ENCODE measurements around the gene UBE2N. TPM values are rescaled to one million over a fixed set of nuclear protein-coding genes. Genes with fewer than 3 reads are reported as not detected.

UBE2N gene
- total RNA-seq, 1 donor from 2014 or later = 59.6 TPM

DNA sequence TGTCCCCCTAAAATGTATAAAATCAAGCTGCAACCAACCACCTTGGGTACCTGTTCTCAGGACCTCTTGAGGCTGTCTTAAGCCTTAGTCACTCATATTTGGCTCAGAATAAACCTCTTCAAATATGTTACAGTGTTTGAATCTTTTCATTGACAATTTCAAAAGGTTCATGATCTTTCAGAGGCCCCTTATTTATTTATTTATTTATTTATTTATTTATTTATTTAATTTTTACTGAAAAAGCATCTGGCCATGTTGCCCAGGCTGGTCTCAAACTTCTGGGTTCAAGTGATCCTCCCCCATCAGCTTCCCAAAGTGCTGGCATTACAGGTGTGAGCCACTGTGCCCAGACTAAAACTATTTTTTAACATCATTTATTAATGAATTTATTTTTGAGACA, 72.2 kb downstream of the UBE2N start:
- Histone ChIP-seq H3K4me3 (ENCODE audit: low read depth, low read length) (no peak overlapping the region), H3K36me3 (ENCODE audit: control insufficient read depth, insufficient read depth, low read length) (no peaks in the 10 kb centered on the region), H3K27me3 (ENCODE audit: control insufficient read depth, insufficient read depth, low read length) (no peaks in the 10 kb centered on the region)
- TF ChIP-seq, protein P1, sequence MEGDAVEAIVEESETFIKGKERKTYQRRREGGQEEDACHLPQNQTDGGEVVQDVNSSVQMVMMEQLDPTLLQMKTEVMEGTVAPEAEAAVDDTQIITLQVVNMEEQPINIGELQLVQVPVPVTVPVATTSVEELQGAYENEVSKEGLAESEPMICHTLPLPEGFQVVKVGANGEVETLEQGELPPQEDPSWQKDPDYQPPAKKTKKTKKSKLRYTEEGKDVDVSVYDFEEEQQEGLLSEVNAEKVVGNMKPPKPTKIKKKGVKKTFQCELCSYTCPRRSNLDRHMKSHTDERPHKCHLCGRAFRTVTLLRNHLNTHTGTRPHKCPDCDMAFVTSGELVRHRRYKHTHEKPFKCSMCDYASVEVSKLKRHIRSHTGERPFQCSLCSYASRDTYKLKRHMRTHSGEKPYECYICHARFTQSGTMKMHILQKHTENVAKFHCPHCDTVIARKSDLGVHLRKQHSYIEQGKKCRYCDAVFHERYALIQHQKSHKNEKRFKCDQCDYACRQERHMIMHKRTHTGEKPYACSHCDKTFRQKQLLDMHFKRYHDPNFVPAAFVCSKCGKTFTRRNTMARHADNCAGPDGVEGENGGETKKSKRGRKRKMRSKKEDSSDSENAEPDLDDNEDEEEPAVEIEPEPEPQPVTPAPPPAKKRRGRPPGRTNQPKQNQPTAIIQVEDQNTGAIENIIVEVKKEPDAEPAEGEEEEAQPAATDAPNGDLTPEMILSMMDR (IDR thresholded peaks at IDR 0.05; ENCODE audit: insufficient read depth, low read length, poor library complexity, severe bottlenecking) = no peak
- DNase-seq (ENCODE audit: low read depth) = no peak

DNA sequence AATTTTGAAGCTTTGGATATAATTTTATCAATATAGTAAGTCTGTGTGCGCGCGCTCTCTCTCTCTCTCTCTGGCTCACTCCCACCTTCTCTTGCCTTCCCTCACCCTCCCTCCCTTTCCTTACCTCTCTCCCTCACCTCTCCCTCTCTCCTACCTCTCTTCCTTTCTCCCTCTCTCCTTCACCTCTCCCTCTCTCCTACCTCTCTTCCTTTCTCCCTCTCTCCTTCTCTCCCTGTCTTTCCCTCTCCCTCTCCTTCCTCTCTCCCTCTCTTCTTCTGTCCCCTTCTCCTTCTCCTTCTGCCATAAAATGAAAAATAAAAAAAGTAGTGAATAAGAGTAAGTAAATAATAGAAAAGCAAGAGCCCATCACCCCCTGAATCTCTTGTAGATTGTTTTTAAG, 73.0 kb downstream of the UBE2N start:
- Histone ChIP-seq H3K36me3 (ENCODE audit: control insufficient read depth, insufficient read depth, low read length) (no peaks in the 10 kb centered on the region), H3K27me3 (ENCODE audit: control insufficient read depth, insufficient read depth, low read length) (no peaks in the 10 kb centered on the region), H3K4me3 (ENCODE audit: low read depth, low read length) (no peak overlapping the region)
- DNase-seq (ENCODE audit: low read depth) = no peak
- TF ChIP-seq, protein P1 (IDR thresholded peaks at IDR 0.05; ENCODE audit: insufficient read depth, low read length, poor library complexity, severe bottlenecking) = no peak

DNA sequence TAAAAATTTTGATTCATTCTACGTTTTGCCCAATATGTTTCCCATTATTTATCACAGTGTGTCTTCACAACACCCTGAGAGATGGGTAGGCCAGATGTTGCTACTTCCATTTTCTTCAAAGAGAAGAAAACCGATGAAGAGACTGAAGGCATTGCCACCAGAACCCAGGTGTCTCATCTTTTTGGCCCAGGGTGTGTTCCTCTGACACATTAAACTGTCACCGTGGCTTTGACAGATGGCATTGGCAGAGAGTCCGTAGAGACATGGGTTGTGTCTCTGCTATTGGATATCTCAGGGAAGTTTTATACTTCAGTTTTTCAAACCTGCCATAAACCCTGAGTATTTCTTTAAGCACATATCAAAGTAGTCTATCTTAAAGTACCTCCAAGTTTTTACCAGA, 75.3 kb downstream of the UBE2N start:
- Histone ChIP-seq H3K27me3 (ENCODE audit: control insufficient read depth, insufficient read depth, low read length) (no peaks in the 10 kb centered on the region), H3K4me3 (ENCODE audit: low read depth, low read length) (no peak overlapping the region), H3K36me3 (ENCODE audit: control insufficient read depth, insufficient read depth, low read length) (no peaks in the 10 kb centered on the region)
- TF ChIP-seq, protein P1 (IDR thresholded peaks at IDR 0.05; ENCODE audit: insufficient read depth, low read length, poor library complexity, severe bottlenecking) = no peak
- DNase-seq (ENCODE audit: low read depth) = no peak

DNA sequence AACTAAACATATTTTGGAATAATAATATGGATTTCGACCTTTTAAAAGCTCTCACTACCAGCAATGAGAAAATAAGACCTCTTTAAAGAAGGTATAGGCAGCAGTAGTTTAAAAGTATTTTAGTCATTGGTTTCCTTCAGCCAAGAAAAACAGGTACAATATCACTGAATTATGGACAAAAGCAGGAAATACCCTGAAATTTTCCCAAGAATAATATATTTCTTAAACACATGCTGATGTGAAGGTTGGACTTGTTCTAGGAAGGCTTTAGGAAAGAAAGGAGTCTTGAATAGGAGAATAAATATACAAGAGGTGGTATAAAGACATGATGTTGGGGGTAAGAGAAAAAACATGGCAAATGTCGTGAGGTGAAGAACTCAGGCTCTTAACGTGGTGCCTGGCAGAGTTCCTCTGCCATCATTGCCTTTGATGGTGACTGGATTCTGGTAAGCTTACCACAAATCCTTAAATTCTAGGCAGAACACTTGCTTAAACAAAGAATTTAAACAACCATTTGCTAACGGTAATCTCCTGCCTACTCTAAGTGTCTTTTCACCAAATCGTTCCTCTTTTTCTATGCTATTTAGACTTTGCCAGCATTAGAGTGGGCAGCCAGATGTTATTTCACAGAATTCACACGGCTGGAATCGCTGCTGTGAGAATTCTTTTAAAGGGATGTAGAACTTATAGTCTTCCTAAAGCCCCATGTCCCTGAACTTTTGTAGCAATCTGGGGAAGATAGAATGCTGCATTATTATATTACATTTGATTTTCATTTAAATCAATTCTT, 75.9 kb downstream of the UBE2N start:
- TF ChIP-seq, protein P1 (IDR thresholded peaks at IDR 0.05; ENCODE audit: insufficient read depth, low read length, poor library complexity, severe bottlenecking) = no peak
- H3K36me3 ChIP-seq (ENCODE audit: control insufficient read depth, insufficient read depth, low read length) = no peaks in the 10 kb centered on the region
- no peak for DNase-seq (ENCODE audit: low read depth)
- no peaks in the 10 kb centered on the region for H3K27me3 ChIP-seq (ENCODE audit: control insufficient read depth, insufficient read depth, low read length)
- H3K4me3 ChIP-seq (ENCODE audit: low read depth, low read length) = no peak overlapping the region

DNA sequence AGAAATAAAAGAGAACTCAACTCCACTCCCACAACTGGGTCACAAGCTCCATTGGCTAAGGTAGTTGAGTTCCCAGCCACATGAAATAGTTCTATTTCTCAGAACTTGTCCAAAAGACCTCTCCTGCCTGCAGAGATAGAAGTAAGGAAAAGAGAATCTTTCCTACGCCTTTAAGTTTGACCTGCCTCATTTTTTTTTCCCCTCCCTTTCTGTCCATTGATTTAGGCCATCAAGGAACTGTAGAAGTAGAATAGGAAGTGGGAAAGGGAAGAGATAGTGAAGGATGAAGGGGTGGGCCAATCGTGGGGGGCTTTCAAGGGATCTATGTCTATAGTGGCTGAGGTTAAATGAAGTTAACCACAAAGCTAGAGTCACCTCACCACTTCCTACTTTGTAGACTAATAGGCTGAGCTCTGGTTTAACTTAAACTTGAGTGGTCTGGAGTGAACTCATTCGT, 77.9 kb downstream of the UBE2N start:
- H3K27me3 ChIP-seq (ENCODE audit: control insufficient read depth, insufficient read depth, low read length) = no peaks in the 10 kb centered on the region
- no peak for DNase-seq (ENCODE audit: low read depth)
- TF ChIP-seq, protein P1 (IDR thresholded peaks at IDR 0.05; ENCODE audit: insufficient read depth, low read length, poor library complexity, severe bottlenecking) = no peak
- H3K4me3 ChIP-seq (ENCODE audit: low read depth, low read length) = no peak overlapping the region
- H3K36me3 ChIP-seq (ENCODE audit: control insufficient read depth, insufficient read depth, low read length) = no peaks in the 10 kb centered on the region

Measured in kidney epithelial cell (primary cell).